ENCODE results near the gene NOSIP.

NOSIP gene

DNA sequence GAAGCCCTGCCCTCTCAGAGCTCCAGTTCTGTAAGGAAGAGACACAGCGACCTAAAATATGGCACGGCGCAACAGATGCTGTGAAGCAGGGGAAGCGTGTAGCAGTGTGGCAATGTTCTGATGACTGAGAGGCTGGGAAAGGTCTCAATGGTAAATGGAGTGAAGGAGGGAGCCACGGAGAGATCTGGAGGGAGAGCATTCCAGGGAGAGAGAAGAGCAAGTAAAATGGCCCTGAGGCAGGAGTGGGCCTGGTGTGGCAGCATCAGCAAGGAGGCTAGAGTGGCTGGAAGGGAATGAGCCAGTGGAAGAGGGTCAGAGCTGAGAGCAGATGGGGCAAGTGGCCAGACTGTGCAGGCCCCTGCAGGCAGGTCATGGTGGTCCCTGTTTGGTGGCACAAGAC, 36.2 kb downstream of the NOSIP start:
- DNase-seq: no peak

DNA sequence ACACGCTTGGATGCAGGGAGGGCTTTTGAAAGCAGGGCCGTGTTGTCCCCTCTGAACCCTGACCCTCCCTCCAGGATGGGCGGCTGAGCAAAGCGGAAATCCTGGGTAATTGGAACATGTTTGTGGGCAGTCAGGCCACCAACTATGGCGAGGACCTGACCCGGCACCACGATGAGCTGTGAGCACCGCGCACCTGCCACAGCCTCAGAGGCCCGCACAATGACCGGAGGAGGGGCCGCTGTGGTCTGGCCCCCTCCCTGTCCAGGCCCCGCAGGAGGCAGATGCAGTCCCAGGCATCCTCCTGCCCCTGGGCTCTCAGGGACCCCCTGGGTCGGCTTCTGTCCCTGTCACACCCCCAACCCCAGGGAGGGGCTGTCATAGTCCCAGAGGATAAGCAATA, 37.3 kb downstream of the NOSIP start:
- DNase-seq: no peak

DNA sequence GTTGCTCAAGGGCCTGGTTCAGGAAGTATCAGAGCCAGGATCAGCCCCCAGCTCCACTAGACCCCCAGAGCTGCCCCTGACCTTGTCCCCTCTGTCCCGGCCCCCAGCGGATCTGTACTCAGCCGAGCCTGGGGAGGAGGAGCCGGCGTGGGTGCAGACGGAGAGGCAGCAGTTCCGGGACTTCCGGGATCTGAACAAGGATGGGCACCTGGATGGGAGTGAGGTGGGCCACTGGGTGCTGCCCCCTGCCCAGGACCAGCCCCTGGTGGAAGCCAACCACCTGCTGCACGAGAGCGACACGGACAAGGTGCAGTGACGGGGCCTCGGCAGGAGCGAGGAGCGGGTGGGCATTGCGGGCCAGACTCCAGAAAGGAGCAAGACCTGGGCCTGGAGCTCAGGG, 37.9 kb downstream of the NOSIP start:
- DNase-seq: no peak

- no peak for DNase-seq
Measured at GRCh38 chr19:49541914-49542313, 38.4 kb downstream of the NOSIP start.

GRCh38 chr19:49539192-49539952, 41.0 kb downstream of the NOSIP start:
- no peak for DNase-seq

GRCh38 chr19:49538643-49539042, 41.7 kb downstream of the NOSIP start:
- DNase-seq: no peak

GRCh38 chr19:49536921-49537462, 43.4 kb downstream of the NOSIP start:
- no peak for DNase-seq

GRCh38 chr19:49534632-49535385, 45.5 kb downstream of the NOSIP start:
- no peak for DNase-seq

GRCh38 chr19:49533551-49534488, 46.5 kb downstream of the NOSIP start:
- DNase-seq: peak; percentile 87

DNA sequence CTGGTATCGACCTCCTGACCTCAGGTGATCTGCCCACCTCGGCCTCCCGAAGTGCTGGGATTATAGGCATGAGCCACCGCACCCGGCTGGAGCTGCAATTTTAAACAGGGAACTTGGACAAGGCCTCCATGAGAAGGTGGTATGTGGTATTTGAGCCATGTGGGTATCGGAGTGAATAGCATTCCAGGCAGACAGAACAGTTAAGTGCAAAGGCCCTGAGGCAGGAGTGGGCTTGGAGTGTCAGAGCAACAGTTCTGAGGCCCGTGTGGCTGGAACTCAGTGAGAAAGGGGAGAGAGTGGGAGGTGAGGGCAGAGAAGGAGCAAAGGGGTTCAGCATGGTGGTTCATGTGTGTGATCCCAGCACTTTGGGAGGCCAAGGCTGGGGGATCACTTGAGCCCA, 49.6 kb downstream of the NOSIP start:
- DNase-seq: no peak

GRCh38 chr19:49528211-49528771, 52.1 kb downstream of the NOSIP start:
- DNase-seq: no peak

- DNase-seq: no peak
Measured at GRCh38 chr19:49524812-49525455, 55.4 kb downstream of the NOSIP start.

GRCh38 chr19:49520705-49521319, 59.5 kb downstream of the NOSIP start:
- DNase-seq: no peak

DNA sequence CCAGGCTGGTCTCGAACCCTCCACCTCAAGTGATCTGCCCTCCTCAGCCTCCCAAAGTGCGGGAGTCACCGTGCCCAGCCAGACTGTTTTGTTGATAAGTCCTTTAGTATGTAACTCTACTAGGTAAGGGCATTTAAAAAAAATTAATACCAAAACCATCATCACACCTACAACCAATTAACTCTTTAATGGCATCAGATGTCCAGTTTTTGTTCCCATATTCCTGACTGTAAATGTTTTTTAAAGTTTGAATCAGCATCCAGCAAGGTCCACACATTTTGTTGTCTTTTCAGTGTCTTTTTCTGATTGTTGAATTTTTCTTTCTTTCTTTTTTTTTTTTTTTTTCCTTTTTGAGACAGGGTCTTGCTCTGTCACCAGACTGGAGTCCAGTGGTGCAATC, 62.3 kb downstream of the NOSIP start:
- no peak for DNase-seq

- no peak for DNase-seq
Measured at GRCh38 chr19:49515767-49516166, 64.6 kb downstream of the NOSIP start.

DNA sequence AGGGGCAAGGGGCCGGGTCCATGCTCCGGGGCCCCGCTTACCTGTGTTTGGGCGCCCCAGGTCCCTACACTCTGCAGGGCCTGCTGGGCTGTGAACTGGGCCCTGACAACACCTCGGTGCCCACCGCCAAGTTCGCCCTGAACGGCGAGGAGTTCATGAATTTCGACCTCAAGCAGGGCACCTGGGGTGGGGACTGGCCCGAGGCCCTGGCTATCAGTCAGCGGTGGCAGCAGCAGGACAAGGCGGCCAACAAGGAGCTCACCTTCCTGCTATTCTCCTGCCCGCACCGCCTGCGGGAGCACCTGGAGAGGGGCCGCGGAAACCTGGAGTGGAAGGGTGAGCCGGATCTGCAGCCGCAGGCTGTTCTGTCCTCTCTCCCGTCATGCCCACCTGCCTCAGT, 66.2 kb downstream of the NOSIP start:
- DNase-seq: no peak

DNA sequence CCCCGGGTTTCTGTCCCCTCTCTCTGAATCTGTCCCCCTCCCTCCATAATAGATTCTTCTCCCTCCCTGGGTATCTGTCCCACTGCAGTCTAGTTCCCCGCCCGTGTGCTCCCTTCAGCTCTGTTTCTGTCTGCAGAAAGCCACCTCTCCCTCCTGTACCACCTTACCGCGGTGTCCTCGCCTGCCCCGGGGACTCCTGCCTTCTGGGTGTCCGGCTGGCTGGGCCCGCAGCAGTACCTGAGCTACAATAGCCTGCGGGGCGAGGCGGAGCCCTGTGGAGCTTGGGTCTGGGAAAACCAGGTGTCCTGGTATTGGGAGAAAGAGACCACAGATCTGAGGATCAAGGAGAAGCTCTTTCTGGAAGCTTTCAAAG, 66.6 kb downstream of the NOSIP start:
- DNase-seq: no peak

- peak; percentile 69 for DNase-seq
Measured at GRCh38 chr19:49512970-49513745, 67.2 kb downstream of the NOSIP start.

GRCh38 chr19:49507803-49508494, 72.4 kb downstream of the NOSIP start:
- DNase-seq: peak; percentile 64

- peak; percentile 87 for DNase-seq
Measured at GRCh38 chr19:49506575-49507105, 73.7 kb downstream of the NOSIP start.

All from NCI-H82 (cell line).